ENCODE data around the gene COX17. TPM values are rescaled to one million over a fixed set of nuclear protein-coding genes. Genes with fewer than 3 reads are reported as not detected.

The COX17 gene
- total RNA-seq, 1 experiment from 2014 or later = 15.3 TPM

DNA sequence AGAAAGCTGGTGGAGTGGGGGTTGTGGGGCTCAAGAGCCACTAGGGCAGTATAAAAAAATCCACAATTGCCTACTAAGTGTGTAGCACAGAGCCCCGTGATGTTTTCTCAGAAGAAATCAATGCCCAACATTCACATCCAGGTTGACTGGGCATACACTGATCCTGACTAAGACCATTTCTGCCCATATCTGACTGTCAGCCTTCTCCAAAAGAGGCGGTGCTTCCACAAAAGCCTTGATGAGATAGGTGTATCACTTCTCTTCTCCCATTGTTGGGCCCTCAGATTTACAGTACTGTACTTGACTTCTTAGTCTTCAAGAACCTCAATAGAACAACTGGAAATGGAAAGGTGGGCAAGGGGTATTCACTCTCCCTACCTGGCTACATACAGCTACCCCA is 18.2 kb downstream of the COX17 start:
- H3K36me3 ChIP-seq = no peaks in the 10 kb centered on the region
- no peaks in the 10 kb centered on the region for H3K9me3 ChIP-seq
- no peak overlapping the region for H3K4me3 ChIP-seq
- no peak for DNase-seq
- H3K27me3 ChIP-seq = no peaks in the 10 kb centered on the region

DNA sequence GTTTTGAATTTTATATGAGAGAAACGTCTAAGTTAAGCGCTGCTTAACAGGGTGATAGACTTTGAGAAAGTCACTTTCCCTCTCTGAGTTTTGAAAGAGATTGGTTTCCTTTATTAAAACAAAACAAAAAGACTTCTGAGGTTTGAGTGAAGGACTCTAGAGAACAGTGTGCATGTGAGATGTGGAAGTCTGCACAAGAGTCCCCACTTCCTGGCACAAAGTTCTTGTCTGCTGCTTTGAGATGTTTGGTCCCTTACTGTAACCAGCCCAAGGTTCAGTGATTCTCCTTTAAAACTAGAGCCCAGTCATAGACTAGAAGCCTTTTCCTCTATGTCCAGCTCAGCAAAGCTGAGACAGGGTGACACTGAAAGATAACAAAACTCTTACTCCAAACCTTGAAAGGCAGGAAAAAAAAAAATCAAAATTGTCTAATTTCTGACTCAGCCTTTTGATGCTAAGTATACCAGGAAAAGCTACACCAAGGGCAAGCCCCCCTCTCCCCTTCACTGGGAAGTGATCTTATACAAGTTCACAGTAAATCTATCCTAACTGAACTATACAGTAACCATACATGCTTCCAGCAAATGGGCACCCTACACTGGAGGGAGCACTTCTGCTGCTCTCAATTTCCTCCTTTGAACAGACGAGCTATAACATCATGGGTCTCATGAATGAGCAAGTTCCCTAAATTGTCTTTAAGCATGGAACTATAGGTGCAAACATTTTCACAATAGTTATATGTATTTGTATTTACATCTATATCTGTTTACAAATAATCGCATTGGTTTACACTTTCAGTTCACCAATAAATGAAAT is 19.1 kb downstream of the COX17 start:
- Histone ChIP-seq H3K27me3 (no peaks in the 10 kb centered on the region), H3K36me3 (no peaks in the 10 kb centered on the region), H3K4me3 (no peak overlapping the region), H3K9me3 (no peaks in the 10 kb centered on the region)
- DNase-seq = no peak

DNA sequence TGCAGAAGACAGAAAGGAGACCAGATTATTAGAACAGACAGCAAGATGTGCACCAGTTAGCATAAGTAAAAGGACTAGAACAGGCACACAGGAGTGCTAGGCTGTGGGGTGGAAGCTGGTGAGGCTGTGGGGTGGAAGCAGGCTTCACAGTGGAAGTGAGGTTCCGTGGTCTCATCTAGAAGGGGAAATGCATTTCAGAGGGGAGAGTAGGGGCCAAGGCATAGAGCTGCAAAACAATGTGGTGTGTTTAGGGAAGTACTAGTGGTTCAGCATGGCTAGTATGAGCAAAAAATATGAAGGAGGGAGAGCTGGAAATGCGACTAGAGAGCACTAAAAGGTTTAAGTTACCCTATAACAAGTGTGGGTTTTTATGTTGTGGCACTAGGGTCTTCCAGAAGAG is 23.3 kb downstream of the COX17 start:
- no peaks in the 10 kb centered on the region for H3K36me3 ChIP-seq
- no peaks in the 10 kb centered on the region for H3K27me3 ChIP-seq
- no peak overlapping the region for H3K4me3 ChIP-seq
- DNase-seq = no peak
- no peaks in the 10 kb centered on the region for H3K9me3 ChIP-seq

DNA sequence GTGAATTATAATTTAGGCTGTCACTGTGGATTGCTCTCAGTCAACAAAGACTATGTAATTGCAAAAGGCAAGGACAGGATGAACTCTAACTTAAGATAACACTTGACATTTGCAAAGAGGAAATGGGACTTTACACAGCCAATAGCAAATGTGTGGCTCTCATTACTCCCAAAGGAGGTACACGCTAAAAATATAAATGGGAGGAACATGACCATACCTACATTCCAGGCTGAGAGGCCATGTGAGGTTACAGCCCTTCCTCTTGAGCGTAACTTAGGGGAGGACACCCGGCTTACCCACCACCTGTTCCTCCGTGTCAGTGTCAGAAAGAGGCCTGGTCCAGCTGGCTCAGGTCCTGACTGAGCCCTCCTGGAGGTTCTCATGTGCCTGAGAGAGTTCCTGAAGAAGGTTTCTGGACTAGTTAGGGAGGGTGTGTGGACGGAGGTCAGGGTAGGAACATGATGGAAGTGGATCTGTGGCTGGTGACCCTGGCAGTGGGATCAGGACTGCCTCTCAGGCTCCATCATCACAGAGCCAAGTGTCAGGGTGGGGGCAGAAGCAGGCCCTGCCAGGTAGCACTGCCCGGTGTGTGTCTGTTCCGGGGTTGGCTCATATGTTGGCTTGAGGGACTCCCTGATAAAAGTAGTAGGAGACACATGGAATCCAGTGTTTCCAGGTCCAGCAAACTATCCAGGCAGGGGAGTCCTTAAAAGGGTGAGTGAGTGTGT is 24.7 kb downstream of the COX17 start:
- H3K27me3 ChIP-seq = no peaks in the 10 kb centered on the region
- H3K9me3 ChIP-seq = no peaks in the 10 kb centered on the region
- no peak overlapping the region for H3K4me3 ChIP-seq
- no peak for DNase-seq
- no peaks in the 10 kb centered on the region for H3K36me3 ChIP-seq

DNA sequence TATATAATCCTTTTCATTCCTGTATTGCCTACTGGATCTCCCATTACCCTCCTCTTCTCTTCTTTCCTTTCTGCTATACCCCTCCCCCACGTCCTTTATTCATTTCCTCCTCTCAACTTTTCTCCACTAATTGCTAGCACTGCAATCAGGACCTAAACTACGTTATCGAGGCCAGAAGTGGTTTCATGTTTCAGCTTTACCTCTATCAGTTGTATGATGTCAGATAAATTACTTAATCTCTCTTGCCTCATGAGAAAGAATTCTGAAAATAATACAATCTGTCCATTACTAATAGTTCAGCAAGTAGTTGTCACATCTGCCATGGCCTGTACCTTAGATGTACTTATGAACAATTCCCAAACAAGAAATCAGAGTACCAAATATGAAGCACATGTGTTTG is 27.4 kb downstream of the COX17 start:
- Histone ChIP-seq H3K9me3 (no peaks in the 10 kb centered on the region), H3K4me3 (no peak overlapping the region), H3K36me3 (no peaks in the 10 kb centered on the region), H3K27me3 (no peaks in the 10 kb centered on the region)
- DNase-seq = no peak

DNA sequence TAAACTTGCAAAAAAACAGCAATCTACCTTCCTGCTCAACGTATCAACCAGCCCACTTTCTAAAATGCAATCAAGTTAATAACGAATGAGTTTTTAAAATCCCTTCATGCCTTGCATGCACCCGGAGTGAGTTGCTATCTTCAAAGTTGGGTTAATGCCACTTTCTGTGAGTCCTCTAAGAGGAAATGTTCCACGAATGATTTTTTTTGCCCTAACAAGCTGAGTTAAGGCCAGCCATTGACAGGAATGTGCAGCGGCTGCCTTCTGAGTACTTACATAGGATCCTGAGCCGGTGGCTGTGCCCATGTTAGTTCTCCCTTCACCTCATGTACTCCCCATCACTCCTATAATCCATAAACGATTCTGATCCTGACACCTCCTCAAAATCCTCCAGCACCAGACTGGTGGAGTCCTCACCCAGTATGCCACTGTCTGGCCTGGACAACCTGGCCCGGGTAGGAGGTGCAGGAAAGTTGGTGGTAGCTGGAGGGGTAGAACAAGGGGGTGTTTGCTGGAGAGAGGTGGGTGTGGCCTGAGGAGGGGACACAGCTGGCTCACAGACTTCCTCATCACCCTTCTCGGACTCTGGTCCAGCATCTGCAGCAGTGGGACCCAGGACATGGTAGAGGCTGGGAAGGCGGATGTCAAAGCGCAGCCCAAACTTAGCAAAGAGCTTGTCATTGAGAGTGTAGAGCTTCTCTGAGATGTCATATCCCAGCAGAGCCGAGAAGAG is 29.2 kb downstream of the COX17 start:
- Histone ChIP-seq H3K9me3 (no peaks in the 10 kb centered on the region), H3K27me3 (no peaks in the 10 kb centered on the region), H3K36me3 (no peaks in the 10 kb centered on the region), H3K4me3 (no peak overlapping the region)
- DNase-seq = no peak

DNA sequence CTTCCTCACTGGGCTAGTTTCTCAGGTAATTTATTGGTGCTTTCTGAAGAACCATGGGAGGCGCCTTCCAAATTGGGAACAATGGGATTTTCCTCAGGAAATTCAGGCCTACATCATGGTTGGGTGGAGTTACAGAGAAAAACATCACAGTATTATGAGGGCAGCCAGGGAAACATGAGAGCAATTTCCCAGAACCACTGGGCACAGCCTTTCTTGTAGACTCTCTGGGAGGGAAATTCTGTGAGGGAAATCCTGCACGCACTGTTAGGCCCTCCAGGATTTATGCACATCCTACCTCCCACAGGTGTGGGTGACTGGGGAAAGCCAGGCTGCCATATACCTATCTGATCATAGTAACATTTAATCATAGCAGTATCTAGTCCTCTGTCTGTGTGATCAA is 30.0 kb downstream of the COX17 start:
- Histone ChIP-seq H3K27me3 (no peaks in the 10 kb centered on the region), H3K4me3 (no peak overlapping the region), H3K9me3 (no peaks in the 10 kb centered on the region), H3K36me3 (no peaks in the 10 kb centered on the region)
- DNase-seq = no peak

DNA sequence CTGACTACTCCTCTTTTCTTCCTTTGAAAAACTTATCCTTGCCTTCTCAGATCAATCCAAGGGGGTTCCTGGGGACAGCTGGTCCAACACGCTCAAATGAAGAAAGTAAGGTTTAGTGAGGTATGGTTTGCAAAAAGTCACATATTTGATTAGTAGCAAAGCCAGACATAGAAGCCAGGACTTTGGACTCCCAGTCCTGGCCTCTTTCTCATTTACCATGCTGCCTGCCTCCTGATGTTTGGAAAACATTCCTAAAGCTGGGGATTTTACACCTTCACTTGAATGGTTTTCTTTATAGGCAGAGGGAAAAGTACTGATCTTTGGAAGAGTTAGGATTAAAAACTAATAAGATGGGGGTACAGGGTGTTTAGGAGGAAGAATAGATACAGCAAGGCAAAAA is 31.4 kb downstream of the COX17 start:
- no peaks in the 10 kb centered on the region for H3K9me3 ChIP-seq
- H3K36me3 ChIP-seq = no peaks in the 10 kb centered on the region
- H3K4me3 ChIP-seq = no peak overlapping the region
- H3K27me3 ChIP-seq = no peaks in the 10 kb centered on the region
- no peak for DNase-seq

DNA sequence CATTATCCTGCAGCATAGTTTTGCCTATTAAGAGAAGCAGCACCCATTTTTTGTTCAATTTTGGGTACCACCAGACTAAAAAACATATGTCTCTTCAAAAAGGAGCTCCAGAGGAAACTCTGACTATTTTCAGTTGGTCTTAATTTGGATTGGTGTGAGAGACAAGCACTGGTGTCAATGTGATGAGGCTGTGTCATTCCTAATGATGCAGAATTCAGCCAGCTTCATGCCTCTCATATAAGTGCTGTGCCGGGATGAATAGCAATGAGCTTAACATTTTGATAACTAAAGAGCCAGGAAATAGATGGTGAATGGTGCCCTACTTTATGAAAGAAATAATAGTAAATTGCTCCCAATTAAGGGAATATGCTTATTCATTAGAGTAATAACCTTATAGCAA is 32.7 kb downstream of the COX17 start:
- no peaks in the 10 kb centered on the region for H3K36me3 ChIP-seq
- DNase-seq = no peak
- H3K27me3 ChIP-seq = no peaks in the 10 kb centered on the region

DNA sequence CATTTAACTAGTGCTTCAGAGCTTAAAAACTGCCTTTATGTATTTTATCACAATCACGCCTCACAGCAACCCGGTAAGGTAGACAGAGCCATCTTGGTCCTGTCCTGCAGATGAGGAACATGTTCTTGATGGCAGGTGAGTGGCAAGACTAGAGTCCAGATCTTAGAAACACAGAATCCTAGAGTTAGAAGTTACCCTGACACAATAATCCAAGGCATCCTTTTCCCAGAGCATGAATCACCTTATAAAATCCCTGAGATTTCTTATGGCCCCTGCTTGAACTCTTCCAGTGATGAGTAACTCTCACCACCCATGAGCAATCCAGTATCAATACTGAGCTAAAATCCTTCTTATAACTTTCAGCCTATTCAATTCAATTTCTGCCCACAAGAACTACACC is 33.7 kb downstream of the COX17 start:
- no peak for DNase-seq
- no peaks in the 10 kb centered on the region for H3K9me3 ChIP-seq

More for the DNA sequence above, 32.7 kb downstream of the COX17 start:
- H3K4me3 ChIP-seq = no peak overlapping the region
- H3K9me3 ChIP-seq = no peaks in the 10 kb centered on the region

DNA sequence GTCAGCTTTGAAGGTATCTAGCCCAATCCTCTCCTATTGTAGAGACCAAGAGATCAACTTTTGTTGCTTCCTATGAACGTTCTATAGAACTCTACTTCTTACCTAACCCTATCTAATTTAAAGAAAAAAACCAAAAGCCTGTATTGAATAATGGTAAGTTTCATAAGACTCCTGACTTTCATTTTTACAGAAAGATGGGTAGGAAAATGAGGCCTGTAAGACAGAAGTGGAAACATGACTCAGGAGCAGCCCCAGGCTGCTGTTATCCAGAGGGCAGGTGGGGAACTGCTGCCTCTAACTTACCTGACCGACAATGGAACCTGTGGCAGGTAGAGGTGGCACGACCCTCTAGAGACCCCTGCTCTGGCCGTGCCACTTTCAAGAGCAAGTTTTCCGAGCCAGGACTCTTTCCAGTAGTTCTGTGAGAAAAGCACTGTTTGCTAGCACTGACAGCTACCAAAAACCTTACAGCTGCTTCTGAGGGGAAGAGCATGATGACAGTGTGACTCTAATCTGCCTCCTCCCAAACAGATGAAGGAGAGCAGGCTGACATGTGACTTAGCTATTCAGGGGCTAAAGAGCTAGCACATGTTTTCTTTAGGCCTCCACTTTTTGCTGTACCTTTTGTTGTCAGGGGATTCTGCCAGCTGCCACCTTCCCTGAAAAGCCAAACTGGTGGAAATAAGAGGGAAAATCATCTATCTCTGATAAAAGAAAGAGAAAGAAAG is 34.3 kb downstream of the COX17 start:
- H3K4me3 ChIP-seq = no peak overlapping the region
- no peak for DNase-seq
- H3K9me3 ChIP-seq = no peaks in the 10 kb centered on the region
- no peaks in the 10 kb centered on the region for H3K36me3 ChIP-seq
- no peaks in the 10 kb centered on the region for H3K27me3 ChIP-seq

More for the DNA sequence above, 33.7 kb downstream of the COX17 start:
- no peak overlapping the region for H3K4me3 ChIP-seq
- H3K27me3 ChIP-seq = no peaks in the 10 kb centered on the region
- no peaks in the 10 kb centered on the region for H3K36me3 ChIP-seq

DNA sequence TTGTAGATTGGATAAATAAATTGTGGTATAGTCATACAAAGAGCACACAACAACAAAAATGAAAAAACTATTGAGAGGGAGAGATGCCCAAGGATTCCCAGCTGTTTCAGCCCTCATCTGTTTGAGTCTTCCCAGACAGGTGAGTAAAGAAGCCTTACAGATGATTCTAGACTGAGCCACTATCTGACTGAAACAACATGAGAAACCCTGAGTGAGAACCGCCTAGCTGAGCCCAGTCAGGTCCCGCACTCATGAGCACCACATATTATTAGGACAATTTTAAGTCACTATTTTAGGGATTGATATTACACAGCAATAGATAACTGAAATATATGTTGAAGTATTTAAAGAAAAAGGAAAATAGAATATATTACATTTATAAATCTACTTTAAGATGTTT is 35.8 kb downstream of the COX17 start:
- DNase-seq = no peak
- H3K36me3 ChIP-seq = no peaks in the 10 kb centered on the region
- no peaks in the 10 kb centered on the region for H3K9me3 ChIP-seq
- H3K4me3 ChIP-seq = no peak overlapping the region
- no peaks in the 10 kb centered on the region for H3K27me3 ChIP-seq

DNA sequence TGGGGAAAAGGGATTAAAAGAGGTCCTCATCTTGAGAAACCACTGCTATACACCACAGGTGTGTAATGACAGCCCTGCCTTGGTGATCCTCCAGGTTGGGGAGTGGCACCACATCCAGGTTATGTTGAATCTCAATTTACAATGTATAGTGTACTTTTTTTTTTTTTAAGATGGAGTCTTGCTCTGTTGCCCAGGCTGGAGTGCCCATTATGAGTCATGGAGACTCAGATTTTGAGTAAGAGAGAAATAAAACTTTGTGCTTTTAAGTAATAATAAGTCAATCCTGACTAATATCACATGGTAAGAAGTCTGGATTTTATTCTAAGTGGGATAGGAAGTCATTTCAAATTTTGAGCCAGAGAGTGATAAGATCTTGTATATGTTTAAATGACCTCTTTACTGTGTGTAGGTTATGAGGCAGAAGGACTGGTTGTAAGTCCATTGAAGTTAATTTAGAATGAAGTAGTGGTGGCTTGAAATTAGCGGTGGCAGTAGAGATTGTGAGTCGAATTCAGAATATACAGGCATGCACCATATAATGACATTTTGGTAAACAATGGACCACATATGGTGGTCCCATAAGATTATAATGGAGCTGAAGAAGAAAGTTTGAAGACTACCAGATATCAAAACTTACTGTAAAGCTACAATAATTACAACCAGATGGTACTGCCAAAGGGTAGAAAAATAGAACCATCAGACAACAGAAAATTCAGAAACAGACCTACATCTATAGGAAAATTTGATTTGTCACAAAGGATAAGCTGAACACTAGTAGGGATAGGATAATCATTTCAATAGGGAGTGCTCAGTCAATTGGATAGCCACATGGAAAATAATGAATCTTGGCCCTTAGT is 37.5 kb downstream of the COX17 start:
- no peaks in the 10 kb centered on the region for H3K27me3 ChIP-seq
- H3K9me3 ChIP-seq = no peaks in the 10 kb centered on the region
- no peak for DNase-seq
- no peak overlapping the region for H3K4me3 ChIP-seq
- H3K36me3 ChIP-seq = no peaks in the 10 kb centered on the region

DNA sequence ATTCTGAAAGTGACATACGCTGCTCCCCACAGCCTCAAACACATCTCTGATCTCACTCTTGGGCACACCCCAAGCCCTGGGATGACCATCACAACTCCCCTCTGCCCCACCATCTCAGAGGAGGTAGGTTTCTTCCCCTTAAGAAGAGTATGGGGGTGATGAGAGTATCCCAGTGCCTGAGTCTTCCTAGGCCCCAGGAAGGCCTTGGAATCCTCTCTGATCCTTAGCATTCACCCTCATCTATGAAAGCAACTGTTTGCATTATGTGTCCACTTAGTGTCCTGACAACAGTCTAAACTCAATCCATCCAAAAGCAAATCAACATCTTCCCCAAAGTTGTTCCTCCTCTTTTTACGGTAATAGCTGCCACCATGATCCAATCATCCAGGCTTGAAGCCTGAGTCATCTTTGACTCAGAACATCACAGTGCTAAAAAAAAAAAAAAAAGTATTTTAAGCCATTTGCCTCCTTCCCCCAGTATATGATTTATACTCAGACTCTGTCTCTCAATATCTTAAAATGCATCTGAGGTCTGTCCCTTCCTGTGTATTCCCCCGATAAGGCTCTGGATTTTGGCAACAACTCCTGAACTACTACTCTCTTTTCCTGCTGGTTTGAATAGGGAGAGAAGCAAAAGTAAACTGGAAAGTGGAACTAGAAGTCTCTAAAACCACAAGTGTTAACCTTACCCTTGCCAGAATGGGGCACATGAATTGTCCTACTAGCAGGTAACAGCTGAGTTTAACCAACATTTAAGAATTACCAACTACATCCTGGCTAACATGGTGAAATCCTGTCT is 39.3 kb downstream of the COX17 start:
- Histone ChIP-seq H3K9me3 (no peaks in the 10 kb centered on the region), H3K4me3 (no peak overlapping the region)
- DNase-seq = peak; percentile 60

DNA sequence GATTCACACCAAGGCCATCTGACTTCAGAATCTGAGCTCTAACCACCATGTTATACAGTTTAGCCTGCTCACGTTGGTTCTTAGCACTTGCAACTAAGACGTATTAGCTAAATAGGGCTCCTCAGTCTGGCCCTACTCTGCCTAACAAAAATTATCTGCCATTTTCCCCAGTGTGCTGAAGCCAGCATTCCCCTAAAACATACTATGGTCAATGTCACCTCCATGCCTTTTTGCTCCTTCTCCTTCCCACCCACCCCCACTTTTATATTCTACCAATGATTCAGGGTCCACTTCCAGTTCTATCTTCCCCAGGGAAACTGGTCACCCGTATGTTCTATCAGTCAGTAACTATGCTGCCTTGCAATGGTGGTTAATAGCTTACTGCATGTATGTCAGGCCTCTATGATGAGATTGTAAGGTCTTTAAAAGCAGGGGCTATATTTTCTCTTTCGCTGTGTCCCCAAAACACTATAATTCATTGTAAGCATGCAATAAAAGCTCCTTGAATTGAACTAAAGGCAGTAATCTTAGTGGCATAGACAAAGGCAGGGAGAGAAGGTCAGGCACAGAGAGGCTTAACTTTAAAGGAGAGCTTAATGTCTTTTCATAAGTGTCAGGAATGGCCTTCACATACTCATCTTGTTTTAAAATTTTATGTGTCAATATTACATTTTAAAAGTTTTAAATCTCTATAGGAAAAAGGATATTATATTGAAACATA is 40.2 kb downstream of the COX17 start:
- Histone ChIP-seq H3K36me3 (no peaks in the 10 kb centered on the region), H3K27me3 (no peaks in the 10 kb centered on the region), H3K9me3 (no peaks in the 10 kb centered on the region), H3K4me3 (no peak overlapping the region)
- no peak for DNase-seq

More for the DNA sequence above, 39.3 kb downstream of the COX17 start:
- Histone ChIP-seq H3K36me3 (no peaks in the 10 kb centered on the region), H3K27me3 (no peaks in the 10 kb centered on the region)

Measured in MG63 (cell line).